ENCODE measurements around the gene CCR4.

The CCR4 gene

DNA sequence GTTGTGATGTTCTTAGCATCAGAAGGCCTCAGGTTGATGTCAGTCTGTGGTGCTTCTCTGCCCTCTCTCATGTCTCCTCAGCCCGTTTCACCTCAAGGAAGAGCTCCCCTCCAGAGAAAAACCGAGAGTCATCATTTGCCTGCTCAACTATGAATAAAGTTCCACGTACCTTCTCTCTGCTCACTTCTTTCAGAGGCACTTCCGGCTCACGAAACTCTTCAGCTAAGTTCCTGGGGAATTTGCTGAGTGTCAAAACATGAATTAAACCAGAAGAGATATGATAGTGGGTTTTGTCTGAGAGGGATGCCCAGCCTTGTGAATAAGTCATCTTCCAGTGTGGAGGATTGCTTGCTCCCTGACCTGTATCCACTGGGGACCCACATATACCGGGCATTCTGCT lies 37.7 kb downstream of the CCR4 start:
- no peak for DNase-seq

DNA sequence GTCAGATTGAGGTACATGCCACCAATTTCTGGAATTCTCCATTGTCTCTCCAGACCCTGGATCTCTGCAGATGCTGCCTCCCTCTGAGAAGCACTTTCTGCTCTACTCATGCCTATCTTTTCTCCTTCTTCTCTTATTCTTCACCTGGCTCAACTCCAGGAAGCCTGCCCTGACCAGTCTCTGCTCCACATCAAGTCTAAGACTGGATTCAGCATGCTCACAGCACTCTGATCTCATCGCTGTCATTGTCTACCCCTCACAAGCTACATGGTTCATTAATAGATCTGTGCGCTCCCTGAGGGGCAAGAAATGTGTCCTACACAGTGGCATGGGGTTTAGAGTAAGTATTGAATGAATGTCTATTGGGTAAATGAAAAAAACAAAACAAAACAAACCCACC lies 38.7 kb downstream of the CCR4 start:
- DNase-seq: no peak

DNA sequence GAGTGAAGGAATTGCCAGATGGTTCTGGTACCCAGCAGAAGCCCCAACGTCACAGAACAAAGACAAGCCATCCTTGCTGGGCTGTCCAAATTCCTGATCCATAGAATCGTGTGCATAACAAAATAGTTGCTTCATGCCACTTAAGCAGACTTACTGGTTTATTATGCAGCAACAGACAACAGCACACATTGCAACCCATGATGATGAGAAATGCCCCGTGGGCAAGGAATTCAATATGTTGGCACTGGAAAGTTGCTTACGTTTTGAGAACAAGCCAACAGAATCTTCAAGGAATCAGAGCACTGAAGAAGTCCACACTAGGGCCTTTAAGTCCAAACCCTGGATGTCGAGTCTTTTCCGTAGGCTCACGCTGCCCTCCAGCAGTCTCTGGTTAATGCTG lies 40.3 kb downstream of the CCR4 start:
- no peak for DNase-seq

DNA sequence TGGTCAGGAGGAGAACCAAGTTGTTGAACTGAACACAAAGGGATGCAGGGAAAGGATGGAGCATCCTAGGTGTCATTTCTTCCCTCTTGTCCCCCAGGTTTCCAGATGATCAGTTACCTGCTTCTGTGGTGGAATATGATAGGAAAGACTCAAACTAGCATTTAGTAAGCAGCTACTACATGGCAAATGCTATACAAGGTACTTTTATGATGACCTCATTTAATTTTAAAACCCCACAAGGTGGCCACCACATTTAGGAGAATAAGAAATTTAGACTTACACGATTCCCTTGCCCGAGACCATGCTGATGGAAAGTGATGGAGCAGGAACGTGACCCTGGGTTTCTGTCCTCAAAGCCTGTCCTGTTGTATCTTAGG lies 40.9 kb downstream of the CCR4 start:
- no peak for DNase-seq

DNA sequence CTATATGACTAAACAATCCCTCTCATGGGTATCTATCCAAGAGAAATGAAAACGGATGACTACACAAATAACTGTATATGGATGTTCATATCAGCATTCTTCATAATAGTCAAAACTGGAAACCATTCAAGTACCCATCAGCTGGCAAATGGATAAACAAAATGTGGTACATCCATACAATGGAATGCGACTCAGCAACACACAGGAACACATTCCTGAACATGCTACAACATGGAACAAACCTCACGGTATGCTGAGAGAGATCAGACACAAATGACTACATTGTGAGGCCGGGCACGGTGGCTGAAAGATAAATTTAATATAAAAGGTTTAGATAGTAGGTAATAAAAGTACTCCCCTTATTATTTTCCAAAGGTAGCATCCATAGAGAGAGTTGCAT lies 42.6 kb downstream of the CCR4 start:
- DNase-seq: no peak

DNA sequence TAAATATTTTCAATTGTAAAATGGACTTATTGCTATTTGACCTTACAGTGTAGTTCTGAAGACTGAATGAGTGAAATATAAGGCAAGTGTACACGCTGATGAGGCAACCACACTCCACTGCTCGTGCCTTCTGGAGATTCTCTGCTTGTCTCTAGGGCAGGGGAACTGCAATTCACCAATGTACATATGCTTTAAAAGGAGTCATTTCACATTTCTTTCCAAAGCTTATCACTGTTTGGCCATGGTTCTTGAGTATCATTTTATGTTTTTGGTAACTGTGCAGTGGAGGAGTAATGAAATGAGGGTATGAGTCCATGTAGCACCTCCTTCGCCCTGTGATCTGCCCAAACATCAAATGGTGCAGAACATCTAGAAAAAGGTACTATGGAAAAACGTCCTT lies 43.7 kb downstream of the CCR4 start:
- DNase-seq: no peak

DNA sequence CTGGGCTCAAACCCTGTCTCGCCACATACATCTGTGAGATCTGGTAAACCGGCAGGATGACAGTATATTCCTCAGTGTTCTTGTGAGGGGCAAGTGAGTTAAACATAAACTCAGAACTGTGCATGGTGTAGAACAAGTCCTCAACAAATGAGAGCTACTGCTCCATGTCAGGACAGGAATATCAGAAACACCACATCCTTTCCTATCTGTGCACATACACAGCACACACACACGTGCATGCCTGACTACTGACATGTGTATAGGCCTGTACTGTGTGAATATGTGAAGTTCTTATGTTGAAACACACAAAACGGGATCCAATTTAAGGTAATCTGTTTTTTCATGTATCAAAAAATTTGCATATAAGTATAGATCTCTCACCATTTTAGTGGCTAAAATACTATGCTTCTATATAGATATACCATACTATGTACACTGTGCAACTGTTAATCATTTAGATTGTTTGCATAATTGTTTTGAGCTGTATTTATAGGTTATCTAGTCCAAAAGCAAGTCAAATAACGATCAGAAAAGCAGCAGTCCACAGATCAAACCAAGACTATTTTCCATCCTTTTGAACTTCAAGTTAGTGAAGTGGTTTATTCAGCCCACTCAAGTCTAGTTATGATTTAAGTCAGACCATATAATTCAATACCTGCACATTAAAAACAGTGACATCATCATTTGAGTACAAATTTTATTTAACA lies 44.8 kb downstream of the CCR4 start:
- DNase-seq: no peak

DNA sequence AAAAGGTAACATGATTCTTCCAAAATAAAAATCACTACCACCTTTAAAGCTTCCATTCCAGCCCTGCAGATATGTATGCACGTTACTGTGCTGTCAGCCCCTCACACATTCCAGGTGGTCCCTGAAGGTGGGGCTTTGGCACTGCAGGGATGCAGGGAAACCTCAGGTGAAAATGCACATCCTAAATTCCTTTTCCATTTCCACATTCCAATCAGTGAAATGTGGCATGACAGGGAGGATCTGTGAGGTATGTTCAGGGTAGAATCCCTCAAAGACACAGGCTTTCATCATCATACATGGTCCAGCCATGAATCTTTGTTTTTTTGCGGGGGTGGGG lies 45.3 kb downstream of the CCR4 start:
- DNase-seq: no peak

DNA sequence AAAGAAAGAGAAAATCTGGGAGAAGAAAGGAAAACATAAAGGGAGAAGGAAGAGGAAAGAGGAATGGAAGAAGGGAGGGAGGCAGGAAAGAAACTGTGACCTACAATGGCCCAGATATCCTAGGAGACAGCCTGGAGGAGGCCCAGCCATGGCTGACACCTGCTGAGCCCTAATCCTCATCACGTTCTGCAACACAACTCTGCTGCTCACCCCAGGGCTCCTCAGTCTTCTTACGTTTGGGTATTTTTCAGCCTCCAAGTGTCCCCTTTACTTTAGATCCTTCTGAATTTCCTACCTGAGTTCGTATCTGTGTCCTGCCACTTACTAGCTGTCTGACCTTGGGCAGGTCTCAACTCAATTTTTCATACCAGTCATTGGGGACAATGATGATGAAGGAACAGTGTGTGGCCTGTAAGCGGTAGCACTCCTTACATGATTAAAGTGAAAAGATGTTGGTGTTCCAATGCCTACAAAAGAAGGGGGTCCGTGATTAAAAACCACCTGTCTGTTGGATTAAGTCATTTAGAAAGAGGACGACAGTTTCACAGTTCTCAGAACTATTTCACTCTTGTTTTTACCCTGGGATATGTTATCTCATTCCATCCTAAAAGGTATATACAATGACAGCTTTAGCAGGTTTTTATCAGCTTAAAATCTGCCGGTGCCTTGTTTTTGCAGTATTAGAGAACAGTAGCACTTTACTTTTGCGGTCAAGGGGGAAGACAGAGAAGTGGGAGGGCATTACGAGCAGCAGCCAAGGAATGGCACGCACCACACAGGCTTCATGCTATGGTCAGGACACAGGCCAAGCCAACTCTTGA lies 47.4 kb downstream of the CCR4 start:
- DNase-seq: no peak

DNA sequence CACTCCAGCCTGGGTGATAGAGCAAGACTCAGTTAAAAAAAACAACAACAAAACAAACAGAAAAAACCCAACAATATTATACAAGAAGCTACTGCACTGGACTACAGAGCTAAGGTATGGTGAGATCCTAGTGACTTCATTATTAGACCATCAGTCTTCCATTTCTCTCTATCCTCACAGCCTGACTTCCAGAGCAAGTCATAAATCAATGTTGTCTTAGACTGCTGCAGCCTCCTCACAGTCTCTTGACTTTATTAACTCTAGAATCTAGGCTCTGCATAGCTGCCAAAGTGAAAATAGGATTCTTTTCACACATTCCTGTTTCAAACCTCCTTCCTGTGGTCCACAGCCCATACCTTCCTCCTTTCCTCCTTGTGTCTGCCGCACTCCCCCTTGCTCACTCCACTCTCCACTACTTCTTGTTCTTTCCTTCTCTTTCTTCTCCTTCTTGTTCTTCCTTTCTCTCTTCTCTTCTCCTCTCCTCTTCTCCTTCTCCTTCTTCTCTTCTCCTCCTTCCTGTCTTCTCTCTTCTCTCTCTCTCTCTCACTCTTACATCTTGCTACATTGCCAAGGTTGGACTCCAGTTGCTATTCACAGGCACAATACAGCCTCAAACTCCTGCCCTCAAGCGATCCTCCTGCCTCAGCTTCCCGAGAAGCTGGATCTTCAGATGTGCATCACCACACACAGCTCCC lies 49.4 kb downstream of the CCR4 start:
- DNase-seq: no peak

DNA sequence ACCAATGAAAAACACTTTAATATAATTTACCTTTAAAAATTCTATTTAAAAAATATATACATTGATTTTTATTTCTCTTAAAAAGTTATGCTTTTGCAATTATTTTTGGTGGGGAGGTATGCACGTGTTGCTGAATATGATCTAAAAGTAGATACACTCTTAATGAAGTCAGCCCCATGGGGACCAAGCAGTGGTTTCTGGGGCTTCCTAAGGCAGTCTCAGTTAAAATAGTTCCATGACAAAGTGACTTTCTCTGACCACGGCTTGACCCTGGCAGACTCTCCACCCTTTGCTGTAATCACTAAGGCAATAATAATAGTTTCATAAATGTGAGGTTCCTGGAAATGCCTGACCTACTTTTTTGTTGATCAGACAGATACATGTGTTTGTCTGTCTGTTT lies 50.4 kb downstream of the CCR4 start:
- no peak for DNase-seq

DNA sequence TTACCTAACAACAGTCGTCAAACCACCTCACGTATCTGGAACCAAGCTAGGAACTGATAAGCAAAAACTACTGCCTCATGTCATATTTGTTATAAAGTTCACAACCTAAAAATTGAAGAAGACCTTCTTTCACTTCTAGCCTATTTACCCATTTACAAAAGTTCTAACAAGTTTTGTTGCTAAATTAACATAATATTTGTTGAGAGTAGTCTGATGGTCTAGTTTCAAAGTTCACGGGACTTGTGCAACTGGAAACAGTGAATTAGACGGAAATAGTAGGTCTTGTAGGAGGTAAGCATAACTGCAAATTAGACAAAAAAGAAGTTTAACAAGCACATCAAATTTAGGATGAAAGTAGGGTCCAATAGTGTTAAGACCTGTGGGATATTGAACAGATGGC lies 51.9 kb downstream of the CCR4 start:
- no peak for DNase-seq

DNA sequence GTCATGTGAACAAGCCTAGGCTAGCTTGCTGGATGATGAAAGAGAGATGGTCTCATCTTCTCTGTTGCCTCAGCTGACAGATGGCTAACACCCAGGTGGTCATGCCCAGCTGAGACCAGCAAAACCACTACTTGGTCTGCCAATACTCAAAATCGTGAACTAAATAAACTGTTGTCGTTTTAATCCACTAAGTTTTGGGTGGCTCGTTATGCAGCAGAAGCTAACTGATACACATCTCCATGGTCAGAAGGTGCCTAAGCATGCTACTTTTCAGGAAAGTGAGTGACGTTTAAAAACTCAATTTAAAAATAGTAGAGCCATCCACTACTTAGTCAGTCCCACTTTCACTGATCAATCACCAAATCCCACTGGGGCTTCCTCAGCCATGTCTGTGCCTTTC lies 52.8 kb downstream of the CCR4 start:
- DNase-seq: no peak

DNA sequence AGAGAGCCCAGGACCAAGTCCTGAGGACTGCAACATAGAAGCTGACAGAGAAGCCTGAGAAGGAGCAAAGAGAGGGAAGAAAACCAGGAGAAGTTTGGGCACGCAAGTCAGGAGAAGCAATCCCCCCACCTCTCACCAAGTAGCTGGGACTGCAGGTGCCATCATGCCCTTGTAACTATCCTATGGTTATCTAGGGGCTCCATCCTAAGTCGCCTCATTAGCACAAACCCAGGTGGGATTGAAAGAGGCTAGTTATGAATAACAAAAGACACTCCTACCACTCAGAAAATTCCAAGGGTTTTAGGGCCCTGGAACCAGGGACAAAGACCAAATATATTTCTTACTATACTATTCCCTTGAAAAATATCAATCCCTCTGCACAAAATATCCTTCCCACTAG lies 53.5 kb downstream of the CCR4 start:
- DNase-seq: no peak

Measured in SHP77 (cell line).